ENCODE results near the gene SORCS2. TPM values are rescaled to one million over a fixed set of nuclear protein-coding genes. Genes with fewer than 3 reads are reported as not detected.

The SORCS2 gene
- total and polyA plus RNA-seq, 2 of the 8 experiments (the other 6 are each of a cell fraction or from before 2014, with no cell fraction given) = 0.36 to 1.8 TPM

DNA sequence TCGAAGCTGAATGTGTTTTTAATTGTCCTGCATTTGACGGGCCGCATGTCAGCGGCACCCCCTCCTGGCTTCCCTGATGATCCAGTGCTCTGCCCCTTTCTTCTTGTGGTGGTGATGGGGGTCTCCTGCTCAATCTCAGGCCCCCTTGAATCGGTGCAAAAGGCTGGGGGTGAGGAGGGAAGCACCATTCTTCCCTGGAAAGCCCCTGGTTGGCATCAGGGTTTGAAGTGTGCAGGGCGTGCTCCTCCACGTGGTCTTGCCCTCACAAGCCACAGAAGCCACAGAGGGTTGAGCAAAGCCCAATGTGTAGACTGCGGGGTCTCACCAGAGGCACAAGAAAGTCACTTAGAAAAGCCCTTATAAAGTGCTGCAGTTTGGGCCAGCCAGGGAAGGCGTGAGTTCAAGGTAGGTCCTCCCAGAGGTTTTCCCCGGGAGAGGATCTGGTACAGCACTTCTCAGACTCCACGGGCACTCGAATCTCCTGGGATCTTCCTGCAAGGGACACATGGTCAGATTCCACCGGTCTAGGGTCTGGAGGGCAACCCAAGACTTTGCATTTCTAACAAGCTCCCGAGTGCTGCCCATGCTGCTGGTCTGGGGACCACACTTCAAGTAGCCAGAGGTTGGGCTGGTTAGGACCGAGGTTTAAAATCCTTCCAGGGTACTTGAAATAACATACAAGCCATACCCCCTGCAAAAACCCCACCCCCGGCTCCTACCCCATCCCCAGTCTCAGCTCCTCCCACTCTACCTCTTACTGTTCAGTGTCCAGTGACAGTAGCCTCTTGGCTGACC lies 207.3 kb downstream of the SORCS2 start:
- H4K20me1 ChIP-seq (replicated peaks in 1 of 2; ENCODE audit: control insufficient read depth in 1 of 2, insufficient read depth in 2 of 2, low read length in 2 of 2) = peaks cover 0 to 2% of the 10 kb centered on the region in 2 experiments
- no peak overlapping the region for H2BK5ac ChIP-seq (ENCODE audit: low read depth, low read length)
- no peak overlapping the region for H2BK120ac ChIP-seq (replicated peaks; ENCODE audit: low read depth, low read length)
- no peak overlapping the region for H3K23ac ChIP-seq (ENCODE audit: insufficient read length)
- H3K56ac ChIP-seq (replicated peaks; ENCODE audit: insufficient read length, low read depth, low read length) = no peak overlapping the region
- H3K4ac ChIP-seq (replicated peaks; ENCODE audit: insufficient read length, low read depth, low read length) = no peak overlapping the region
- no peak overlapping the region for H3K18ac ChIP-seq (ENCODE audit: extremely low read depth, low read length)
- no peak for TF ChIP-seq HDAC2 (IDR thresholded peaks at IDR 0.05; ENCODE audit: borderline replicate concordance in 1 of 2, low read depth in 2 of 2, low read length in 2 of 2)
- TF ChIP-seq POU5F1 (IDR thresholded peaks at IDR 0.05; ENCODE audit: low read depth, low read length) = no peak
- H3K79me2 ChIP-seq (ENCODE audit: control insufficient read depth in 1 of 2, insufficient read depth in 2 of 2, low read length in 2 of 2) = no peaks in the 10 kb centered on the region
- no peaks in the 10 kb centered on the region for H3K36me3 ChIP-seq (ENCODE audit: control insufficient read depth in 2 of 4, insufficient read depth in 4 of 4, low read length in 3 of 4)
- no peak overlapping the region for H2BK15ac ChIP-seq (ENCODE audit: low read length)
- no peak overlapping the region for H4K8ac ChIP-seq (ENCODE audit: extremely low read depth, insufficient read depth, low read length)
- H3K79me1 ChIP-seq (ENCODE audit: low read depth, low read length) = no peaks in the 10 kb centered on the region
- no peak overlapping the region for H2BK20ac ChIP-seq (ENCODE audit: low read length)
- no peaks in the 10 kb centered on the region for H3K9me3 ChIP-seq (ENCODE audit: insufficient read depth in 2 of 2, low read depth in 1 of 2, low read length in 1 of 2)
- H2AFZ ChIP-seq (ENCODE audit: low read length) = no peak overlapping the region
- H2BK12ac ChIP-seq (ENCODE audit: low read depth, low read length) = no peak overlapping the region
- H3K4me2 ChIP-seq (ENCODE audit: insufficient read depth in 1 of 2, low read depth in 2 of 2, low read length in 2 of 2) = no peak overlapping the region
- DNase-seq (ENCODE audit: low read depth in 1 of 2, low spot score in 2 of 2) (no peak), FAIRE-seq (no peak)
- no peak overlapping the region for H3K14ac ChIP-seq (ENCODE audit: insufficient read length)
- H3K27ac ChIP-seq (ENCODE audit: low read depth, low read length) = no peak overlapping the region
- 92% methylated on average over 16 of the region's 16 CpGs; no CpG with 5 or more reads in 1 of the 2 experiments for WGBS, 2 experiments (ENCODE audit: extremely low coverage in 1 of 2, insufficient coverage in 1 of 2, insufficient read length in 1 of 2, insufficient replicate concordance in 2 of 2, low coverage in 1 of 2, low lambda C conversion rate in 2 of 2, missing lambda C conversion rate in 1 of 2)
- no peaks in the 10 kb centered on the region for H3K4me1 ChIP-seq (replicated peaks in 1 of 4; ENCODE audit: control insufficient read depth in 3 of 4, insufficient read depth in 4 of 4, low read length in 3 of 4)
- POLR2A ChIA-PET (ENCODE audit: partially characterized antibody) = no interaction called here
- no peak overlapping the region for H3K4me3 ChIP-seq (ENCODE audit: extremely low read depth in 1 of 4, insufficient read depth in 2 of 4, low read depth in 3 of 4, low read length in 4 of 4)
- no peak overlapping the region for H4K91ac ChIP-seq (replicated peaks; ENCODE audit: insufficient read length, low read length)
- peaks cover 9% of the 10 kb centered on the region; the same call in 1 of the 2 replicates for H3K23me2 ChIP-seq (ENCODE audit: low read depth, low read length)
- peaks cover 0 to 3% (median under 1%) of the 10 kb centered on the region in 4 experiments; a peak in 2 of 7 replicates for H3K27me3 ChIP-seq (replicated peaks in 1 of 4; ENCODE audit: control insufficient read depth in 3 of 4, extremely low read depth in 1 of 4, insufficient read depth in 3 of 4, low read length in 3 of 4)
- H3K9ac ChIP-seq (replicated peaks in 1 of 4; ENCODE audit: extremely low read depth in 1 of 4, low read depth in 3 of 4, low read length in 3 of 4) = no peak overlapping the region
- H2AK5ac ChIP-seq (ENCODE audit: low read depth, low read length) = no peak overlapping the region
- H4K5ac ChIP-seq (ENCODE audit: insufficient read length, low read depth, low read length) = no peak overlapping the region
- CTCF ChIA-PET (ENCODE audit: partially characterized antibody) = interaction anchor here (1.0 to 1.2 kb wide), 2 partner anchors 9 to 330 kb away, joined by 3 read pairs; no protein-coding TSS in a partner anchor
